ENCODE measurements around the gene LAMTOR2. TPM values are rescaled to one million over a fixed set of nuclear protein-coding genes. Genes with fewer than 3 reads are reported as not detected.
A peak's percentile ranks its signal among the peaks of the same experiment; 100 is the strongest.

LAMTOR2 gene
- polyA plus RNA-seq, 3 donors = 99.8 to 227 (median 210) TPM

GRCh38 chr1:156006666-156007376 lies 47.8 kb upstream of the LAMTOR2 start:
- no peak overlapping the region for H2AFZ ChIP-seq (ENCODE audit: insufficient read depth, low read depth, low read length, poor library complexity, severe bottlenecking)
- no peak overlapping the region for H3K27ac ChIP-seq (ENCODE audit: low read depth in 1 of 2, low read length in 2 of 2)
- H3K4me2 ChIP-seq (replicated peaks; ENCODE audit: extremely low read depth, low read length, poor library complexity, severe bottlenecking) = no peak overlapping the region
- H3K9ac ChIP-seq (ENCODE audit: insufficient read depth, low read length, poor library complexity, severe bottlenecking) = no peak overlapping the region
- intact Hi-C loops (cut with micrococcal nuclease) = loop anchor here in 1 of 2 donors (10.0 kb wide), 1 partner anchor 58 kb away; the partner anchor contains the start of gene RAB25
- TF ChIP-seq, protein P1, sequence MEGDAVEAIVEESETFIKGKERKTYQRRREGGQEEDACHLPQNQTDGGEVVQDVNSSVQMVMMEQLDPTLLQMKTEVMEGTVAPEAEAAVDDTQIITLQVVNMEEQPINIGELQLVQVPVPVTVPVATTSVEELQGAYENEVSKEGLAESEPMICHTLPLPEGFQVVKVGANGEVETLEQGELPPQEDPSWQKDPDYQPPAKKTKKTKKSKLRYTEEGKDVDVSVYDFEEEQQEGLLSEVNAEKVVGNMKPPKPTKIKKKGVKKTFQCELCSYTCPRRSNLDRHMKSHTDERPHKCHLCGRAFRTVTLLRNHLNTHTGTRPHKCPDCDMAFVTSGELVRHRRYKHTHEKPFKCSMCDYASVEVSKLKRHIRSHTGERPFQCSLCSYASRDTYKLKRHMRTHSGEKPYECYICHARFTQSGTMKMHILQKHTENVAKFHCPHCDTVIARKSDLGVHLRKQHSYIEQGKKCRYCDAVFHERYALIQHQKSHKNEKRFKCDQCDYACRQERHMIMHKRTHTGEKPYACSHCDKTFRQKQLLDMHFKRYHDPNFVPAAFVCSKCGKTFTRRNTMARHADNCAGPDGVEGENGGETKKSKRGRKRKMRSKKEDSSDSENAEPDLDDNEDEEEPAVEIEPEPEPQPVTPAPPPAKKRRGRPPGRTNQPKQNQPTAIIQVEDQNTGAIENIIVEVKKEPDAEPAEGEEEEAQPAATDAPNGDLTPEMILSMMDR (IDR thresholded peaks at IDR 0.05) = no peak
- peaks cover 5% of the 10 kb centered on the region for H3K4me1 Mint-ChIP-seq
- no peak overlapping the region for H3K4me3 Mint-ChIP-seq
- peaks cover 41 to 44% of the 10 kb centered on the region in 2 donors for H3K36me3 ChIP-seq (replicated peaks in 1 of 2; ENCODE audit: control insufficient read depth in 1 of 2, insufficient read depth in 2 of 2, low read length in 2 of 2)
- H3K27ac Mint-ChIP-seq = peak overlapping the region in 4 of 7 donors; percentile 42 to 73 (median 65)
- H3K79me2 ChIP-seq (ENCODE audit: insufficient read depth, low read length) = no peaks in the 10 kb centered on the region
- H3K27me3 Mint-ChIP-seq (ENCODE audit: low read depth in 3 of 3) = peaks cover 0 to 1% (median 0%) of the 10 kb centered on the region in 3 donors
- H3K4me3 ChIP-seq (replicated peaks in 1 of 3; ENCODE audit: low read depth in 2 of 3, low read length in 3 of 3) = no peak overlapping the region
- no peaks in the 10 kb centered on the region for H3K9me3 Mint-ChIP-seq
- no peak for DNase-seq
- peaks cover 2 to 6% of the 10 kb centered on the region in 2 donors for H3K4me1 ChIP-seq (ENCODE audit: control insufficient read depth in 1 of 2, insufficient read depth in 2 of 2, low read length in 2 of 2)
- H4K20me1 ChIP-seq (ENCODE audit: insufficient read depth, low read length) = peaks cover 28% of the 10 kb centered on the region
- no peaks in the 10 kb centered on the region for H3K9me3 ChIP-seq (replicated peaks in 1 of 2; ENCODE audit: control insufficient read depth in 1 of 2, insufficient read depth in 1 of 2, low read length in 2 of 2)
- H3K36me3 Mint-ChIP-seq = peaks cover 41 to 55% of the 10 kb centered on the region in 2 donors
- WGBS (ENCODE audit: insufficient coverage) = 95% methylated on average over 6 of the region's 7 CpGs
- no peaks in the 10 kb centered on the region for H3K27me3 ChIP-seq (ENCODE audit: control insufficient read depth in 2 of 2, insufficient read depth in 2 of 2, low read length in 2 of 2)

GRCh38 chr1:156009404-156009803 lies 45.2 kb upstream of the LAMTOR2 start:
- TF ChIP-seq, protein P1 (IDR thresholded peaks at IDR 0.05) = no peak
- H4K20me1 ChIP-seq (ENCODE audit: insufficient read depth, low read length) = peaks cover 53% of the 10 kb centered on the region
- no peak overlapping the region for H3K9ac ChIP-seq (ENCODE audit: insufficient read depth, low read length, poor library complexity, severe bottlenecking)
- no peak for DNase-seq
- no peaks in the 10 kb centered on the region for H3K9me3 ChIP-seq (replicated peaks in 1 of 2; ENCODE audit: control insufficient read depth in 1 of 2, insufficient read depth in 1 of 2, low read length in 2 of 2)
- Mint-ChIP-seq H3K9me3 (no peaks in the 10 kb centered on the region), H3K27ac (peak overlapping the region in 3 of 7 donors; percentile 25 to 58 (median 45)), H3K4me1 (no peaks in the 10 kb centered on the region), H3K36me3 (peaks cover 64 to 80% of the 10 kb centered on the region in 2 donors), H3K4me3 (no peak overlapping the region), H3K27me3 (ENCODE audit: low read depth in 3 of 3) (no peaks in the 10 kb centered on the region)
- 83% methylated on average over 2 of the region's 3 CpGs for WGBS (ENCODE audit: insufficient coverage)
- H3K27me3 ChIP-seq (ENCODE audit: control insufficient read depth in 2 of 2, insufficient read depth in 2 of 2, low read length in 2 of 2) = no peaks in the 10 kb centered on the region
- no peak overlapping the region for H2AFZ ChIP-seq (ENCODE audit: insufficient read depth, low read depth, low read length, poor library complexity, severe bottlenecking)
- peaks cover 10% of the 10 kb centered on the region for H3K79me2 ChIP-seq (ENCODE audit: insufficient read depth, low read length)
- H3K27ac ChIP-seq (ENCODE audit: low read depth in 1 of 2, low read length in 2 of 2) = peak overlapping the region in 1 of 2 donors; percentile 0
- H3K4me2 ChIP-seq (replicated peaks; ENCODE audit: extremely low read depth, low read length, poor library complexity, severe bottlenecking) = no peak overlapping the region
- no peaks in the 10 kb centered on the region for H3K4me1 ChIP-seq (ENCODE audit: control insufficient read depth in 1 of 2, insufficient read depth in 2 of 2, low read length in 2 of 2)
- intact Hi-C loops (cut with micrococcal nuclease) = loop anchor here in 1 of 2 donors (10.0 kb wide), 1 partner anchor 55 kb away; the partner anchor contains the start of gene RAB25
- H3K4me3 ChIP-seq (replicated peaks in 1 of 3; ENCODE audit: low read depth in 2 of 3, low read length in 3 of 3) = no peak overlapping the region
- peaks cover 63 to 70% of the 10 kb centered on the region in 2 donors for H3K36me3 ChIP-seq (replicated peaks in 1 of 2; ENCODE audit: control insufficient read depth in 1 of 2, insufficient read depth in 2 of 2, low read length in 2 of 2)

All from CD14-positive monocyte (primary cell).